SU-DHL-6 (cell line): ENCODE measurements around the gene NXPH4.

Experiments used
- CTCF ChIP-seq: fragments of 200-600 bp; sonication (generic); IDR thresholded peaks from one replicate; pipeline ENCODE4 v1.5.1; 2017; ENCODE audit warnings: antibody characterized with exemption, mild to moderate bottlenecking, low read length, moderate library complexity; ENCODE audit not compliant: insufficient read depth, poor library complexity, severe bottlenecking
- EZH2phosphoT487 ChIP-seq: fragments of 200-600 bp; sonication (generic), shearing (Covaris generic); conservative IDR thresholded peaks from 2 replicates; pipeline ENCODE4 v1.6.1; 2018; ENCODE audit warnings: mild to moderate bottlenecking, antibody characterized with exemption, low read length, moderate library complexity, mixed read lengths

- TF ChIP-seq CTCF: no peak
- TF ChIP-seq EZH2phosphoT487: no peak
These were observed 21.0 kb downstream of the NXPH4 start for GRCh38 chr12:57237596-57237931.
